GM12874 (cell line): Measurements from ENCODE around the gene MRPL42.

Source experiments
- CTCF ChIP-seq: IDR thresholded peaks from 2 replicates; pipeline ENCODE4 v1.5.1; 2011; ENCODE audit warnings: low read depth, mild to moderate bottlenecking, control low read depth, low read length, moderate library complexity; ENCODE audit not compliant: insufficient read depth

MRPL42 gene

GRCh38 chr12:93482721-93483120 lies 15.4 kb downstream of the MRPL42 start:
- no peak for TF ChIP-seq CTCF

GRCh38 chr12:93483151-93483807 lies 16.0 kb downstream of the MRPL42 start:
- no peak for TF ChIP-seq CTCF

- TF ChIP-seq CTCF = no peak
These were observed 17.1 kb downstream of the MRPL42 start for GRCh38 chr12:93484315-93484981.

GRCh38 chr12:93494096-93494495 lies 26.8 kb downstream of the MRPL42 start:
- no peak for TF ChIP-seq CTCF

- no peak for TF ChIP-seq CTCF
These were observed 30.1 kb downstream of the MRPL42 start for GRCh38 chr12:93497456-93497855.

- TF ChIP-seq CTCF = no peak
These were observed 32.9 kb downstream of the MRPL42 start for GRCh38 chr12:93500201-93500600.

GRCh38 chr12:93500667-93501066 lies 33.4 kb downstream of the MRPL42 start:
- TF ChIP-seq CTCF = no peak
